HepG2 (cell line): ENCODE results near the gene NDUFB10. TPM values are rescaled to one million over a fixed set of nuclear protein-coding genes. Genes with fewer than 3 reads are reported as not detected.

ENCODE experiments used
- HOXA3 ChIP-seq: sonication (generic); formaldehyde crosslinking; IDR thresholded peaks from 2 replicates; pipeline ENCODE4 v1.5.0; 2020; ENCODE audit warnings: missing genetic modification reagents
- NFE2L2 ChIP-seq: fragments of 150-350 bp; IDR thresholded peaks from 2 replicates; pipeline ENCODE4 v1.6.1; 2014; ENCODE audit warnings: low read length
- RBFOX2 ChIP-seq: fragments of 200-400 bp; formaldehyde crosslinking; IDR thresholded peaks from 2 replicates; pipeline ENCODE4 v1.6.1; 2017; ENCODE audit warnings: low read depth, mild to moderate bottlenecking, low read length
- REXO4 ChIP-seq: sonication (generic); formaldehyde crosslinking; IDR thresholded peaks from 2 replicates; pipeline ENCODE4 v1.8.0; 2022; ENCODE audit warnings: missing genetic modification reagents, mild to moderate bottlenecking, borderline replicate concordance
- RNF2 ChIP-seq: fragments of 450-650 bp; conservative IDR thresholded peaks from 2 replicates; pipeline ENCODE4 v1.6.1; 2016; ENCODE audit warnings: low read depth
- SIN3B ChIP-seq: fragments of 150-350 bp; IDR thresholded peaks from 2 replicates; pipeline ENCODE4 v1.6.1; 2014; ENCODE audit warnings: low read length
- SP4 ChIP-seq: sonication (generic); formaldehyde crosslinking; IDR thresholded peaks from 2 replicates; pipeline ENCODE4 v1.8.1; 2023; ENCODE audit warnings: mild to moderate bottlenecking, missing genetic modification reagents
- STAG1 ChIP-seq: sonication (generic); formaldehyde crosslinking; IDR thresholded peaks from 2 replicates; pipeline ENCODE4 v1.4.0; 2020; ENCODE audit warnings: missing genetic modification reagents
- TBL1XR1 ChIP-seq: fragments of 150-350 bp; IDR thresholded peaks from 2 replicates; pipeline ENCODE4 v1.6.1; 2014; ENCODE audit warnings: borderline replicate concordance, low read length; ENCODE audit not compliant: partially characterized antibody
- THYN1 ChIP-seq: sonication (generic); formaldehyde crosslinking; IDR thresholded peaks from 2 replicates; pipeline ENCODE4 v1.8.1; 2023; ENCODE audit warnings: low read depth, mild to moderate bottlenecking, moderate library complexity, missing genetic modification reagents, borderline replicate concordance
- ZNF292 ChIP-seq: sonication (generic); formaldehyde crosslinking; IDR thresholded peaks from 2 replicates; pipeline ENCODE4 v1.8.1; 2022; ENCODE audit warnings: mild to moderate bottlenecking, low read depth, missing genetic modification reagents, borderline replicate concordance
- ZNF557 ChIP-seq: sonication (generic); formaldehyde crosslinking; IDR thresholded peaks from 2 replicates; pipeline ENCODE4 v1.4.0; 2020; ENCODE audit warnings: missing genetic modification reagents
- polyA plus RNA-seq, 8 experiments: library from polyadenylated mRNA; depleted of rRNA in 3 of 8; stranded (reverse) in 7 of 8; unstranded in 1 of 8; fragments of >200 nt; fragmentation: Illumina TruSeq in 4 of 8; extraction: Trizol in 4 of 8; gene quantifications; 2 replicates each; pipeline versions ENCODE4 v1.2.1 to v1.2.3, GENCODE V29; 2011 to 2016; ENCODE audit warnings: low read depth in 4 of 8, missing spikeins in 1 of 8, mixed read lengths in 1 of 8; ENCODE audit not compliant: insufficient read depth in 1 of 8
- total RNA-seq, 5 experiments: library from RNA; depleted of rRNA; stranded (reverse); fragments of >200 nt; fragmentation: Illumina TruSeq; extraction: Trizol; gene quantifications; 2 replicates each; pipeline ENCODE4 v1.2.3, GENCODE V29; 2016; ENCODE audit warnings: low read depth in 1 of 5
- TF ChIP-seq, protein P1 (sequence below): sonication (generic); formaldehyde crosslinking; IDR thresholded peaks from 2 replicates; pipeline ENCODE4 v1.8.0; 2022; ENCODE audit warnings: mild to moderate bottlenecking, missing genetic modification reagents, moderate library complexity
- TF ChIP-seq, protein P2 (sequence below): sonication (generic); formaldehyde crosslinking; IDR thresholded peaks from 2 replicates; pipeline ENCODE4 v1.8.1; 2022; ENCODE audit warnings: low read depth, mild to moderate bottlenecking, missing genetic modification reagents
- TF ChIP-seq, protein P3 (sequence below), 2 experiments: sonication (generic) in 1 of 2; formaldehyde crosslinking in 1 of 2; IDR thresholded peaks; 2 replicates each; pipeline versions ENCODE4 v1.6.1 to v1.9.0; 2014 to 2022; ENCODE audit warnings: antibody characterized with exemption in 1 of 2, borderline replicate concordance in 1 of 2, inconsistent platforms in 1 of 2, low read depth in 1 of 2, missing genetic modification reagents in 1 of 2
- TF ChIP-seq, protein P4 (sequence below): sonication (generic); formaldehyde crosslinking; IDR thresholded peaks from 2 replicates; pipeline ENCODE4 v1.4.0; 2020; ENCODE audit warnings: missing genetic modification reagents

Gene NDUFB10
- total and polyA plus RNA-seq, 2 of the 13 experiments (the other 11 are each of a cell fraction or from before 2014, with no cell fraction given), result 68.6 to 157 TPM

DNA sequence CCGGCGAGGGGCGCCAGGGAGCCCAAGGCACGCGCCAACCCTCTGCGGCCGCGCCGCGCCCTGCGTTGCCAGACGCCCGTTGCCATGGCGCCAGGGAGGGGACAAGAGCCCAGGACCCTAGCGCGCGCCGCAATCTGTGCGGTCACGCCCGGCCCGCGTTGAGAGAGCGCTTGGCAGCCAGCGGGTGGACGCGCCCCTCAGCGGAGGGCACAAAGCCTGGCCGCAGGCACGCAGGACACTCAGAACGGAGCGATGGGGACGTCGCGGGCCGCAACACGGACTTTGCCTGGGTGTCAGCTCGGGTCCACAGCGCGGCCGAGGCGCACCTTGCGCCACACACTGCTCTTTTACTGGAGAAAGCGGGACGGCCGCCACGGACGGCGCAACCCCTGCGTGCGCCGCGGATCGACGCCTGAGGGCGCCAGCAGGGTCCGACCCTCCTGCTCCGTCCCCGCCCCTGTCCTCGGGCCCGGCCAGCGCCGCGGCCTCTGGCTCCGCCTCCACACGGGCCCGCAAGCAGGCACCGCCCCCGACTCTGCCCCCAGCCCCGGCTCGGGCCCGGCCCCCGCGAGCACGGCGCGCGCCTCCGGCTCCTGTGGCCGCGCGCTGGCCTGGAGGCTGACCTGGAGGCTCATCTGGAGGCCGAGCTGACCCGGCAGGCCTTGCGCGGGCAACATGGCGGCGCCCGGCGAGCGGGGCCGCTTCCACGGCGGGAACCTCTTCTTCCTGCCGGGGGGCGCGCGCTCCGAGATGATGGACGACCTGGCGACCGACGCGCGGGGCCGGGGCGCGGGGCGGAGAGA is 24.4 kb downstream of the NDUFB10 start, which contains the start of gene GFER (continued):
- TF ChIP-seq, protein P1, sequence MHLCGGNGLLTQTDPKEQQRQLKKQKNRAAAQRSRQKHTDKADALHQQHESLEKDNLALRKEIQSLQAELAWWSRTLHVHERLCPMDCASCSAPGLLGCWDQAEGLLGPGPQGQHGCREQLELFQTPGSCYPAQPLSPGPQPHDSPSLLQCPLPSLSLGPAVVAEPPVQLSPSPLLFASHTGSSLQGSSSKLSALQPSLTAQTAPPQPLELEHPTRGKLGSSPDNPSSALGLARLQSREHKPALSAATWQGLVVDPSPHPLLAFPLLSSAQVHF (CRISPR knock-in tag), result no peak
- no peak; the same call in 1 of the 2 replicates for TF ChIP-seq REXO4
- TF ChIP-seq, protein P2, sequence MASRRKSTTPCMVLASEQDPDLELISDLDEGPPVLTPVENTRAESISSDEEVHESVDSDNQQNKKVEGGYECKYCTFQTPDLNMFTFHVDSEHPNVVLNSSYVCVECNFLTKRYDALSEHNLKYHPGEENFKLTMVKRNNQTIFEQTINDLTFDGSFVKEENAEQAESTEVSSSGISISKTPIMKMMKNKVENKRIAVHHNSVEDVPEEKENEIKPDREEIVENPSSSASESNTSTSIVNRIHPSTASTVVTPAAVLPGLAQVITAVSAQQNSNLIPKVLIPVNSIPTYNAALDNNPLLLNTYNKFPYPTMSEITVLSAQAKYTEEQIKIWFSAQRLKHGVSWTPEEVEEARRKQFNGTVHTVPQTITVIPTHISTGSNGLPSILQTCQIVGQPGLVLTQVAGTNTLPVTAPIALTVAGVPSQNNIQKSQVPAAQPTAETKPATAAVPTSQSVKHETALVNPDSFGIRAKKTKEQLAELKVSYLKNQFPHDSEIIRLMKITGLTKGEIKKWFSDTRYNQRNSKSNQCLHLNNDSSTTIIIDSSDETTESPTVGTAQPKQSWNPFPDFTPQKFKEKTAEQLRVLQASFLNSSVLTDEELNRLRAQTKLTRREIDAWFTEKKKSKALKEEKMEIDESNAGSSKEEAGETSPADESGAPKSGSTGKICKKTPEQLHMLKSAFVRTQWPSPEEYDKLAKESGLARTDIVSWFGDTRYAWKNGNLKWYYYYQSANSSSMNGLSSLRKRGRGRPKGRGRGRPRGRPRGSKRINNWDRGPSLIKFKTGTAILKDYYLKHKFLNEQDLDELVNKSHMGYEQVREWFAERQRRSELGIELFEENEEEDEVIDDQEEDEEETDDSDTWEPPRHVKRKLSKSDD (CRISPR knock-in tag), result no peak; the same call in 1 of the 2 replicates
- TF ChIP-seq HOXA3, result peak; percentile 96
- no peak for TF ChIP-seq ZNF557 (CRISPR knock-in tag)
- no peak for TF ChIP-seq NFE2L2
- peak; percentile 88 for TF ChIP-seq SP4 (CRISPR knock-in tag)
- TF ChIP-seq THYN1 (CRISPR knock-in tag), result no peak
- TF ChIP-seq STAG1, result peak; percentile 34; the same call in 1 of the 2 replicates
- no peak for TF ChIP-seq RNF2
- TF ChIP-seq, protein P3, sequence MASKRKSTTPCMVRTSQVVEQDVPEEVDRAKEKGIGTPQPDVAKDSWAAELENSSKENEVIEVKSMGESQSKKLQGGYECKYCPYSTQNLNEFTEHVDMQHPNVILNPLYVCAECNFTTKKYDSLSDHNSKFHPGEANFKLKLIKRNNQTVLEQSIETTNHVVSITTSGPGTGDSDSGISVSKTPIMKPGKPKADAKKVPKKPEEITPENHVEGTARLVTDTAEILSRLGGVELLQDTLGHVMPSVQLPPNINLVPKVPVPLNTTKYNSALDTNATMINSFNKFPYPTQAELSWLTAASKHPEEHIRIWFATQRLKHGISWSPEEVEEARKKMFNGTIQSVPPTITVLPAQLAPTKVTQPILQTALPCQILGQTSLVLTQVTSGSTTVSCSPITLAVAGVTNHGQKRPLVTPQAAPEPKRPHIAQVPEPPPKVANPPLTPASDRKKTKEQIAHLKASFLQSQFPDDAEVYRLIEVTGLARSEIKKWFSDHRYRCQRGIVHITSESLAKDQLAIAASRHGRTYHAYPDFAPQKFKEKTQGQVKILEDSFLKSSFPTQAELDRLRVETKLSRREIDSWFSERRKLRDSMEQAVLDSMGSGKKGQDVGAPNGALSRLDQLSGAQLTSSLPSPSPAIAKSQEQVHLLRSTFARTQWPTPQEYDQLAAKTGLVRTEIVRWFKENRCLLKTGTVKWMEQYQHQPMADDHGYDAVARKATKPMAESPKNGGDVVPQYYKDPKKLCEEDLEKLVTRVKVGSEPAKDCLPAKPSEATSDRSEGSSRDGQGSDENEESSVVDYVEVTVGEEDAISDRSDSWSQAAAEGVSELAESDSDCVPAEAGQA (IDR thresholded peaks at IDR 0.05; ENCODE audit: low read depth), result peak; percentile 79
- TF ChIP-seq, protein P3 (CRISPR knock-in tag; IDR thresholded peaks at IDR 0.05; ENCODE audit: borderline replicate concordance), result no peak
- no peak for TF ChIP-seq ZNF292
- peak; percentile 81 for TF ChIP-seq RBFOX2
- TF ChIP-seq, protein P4, sequence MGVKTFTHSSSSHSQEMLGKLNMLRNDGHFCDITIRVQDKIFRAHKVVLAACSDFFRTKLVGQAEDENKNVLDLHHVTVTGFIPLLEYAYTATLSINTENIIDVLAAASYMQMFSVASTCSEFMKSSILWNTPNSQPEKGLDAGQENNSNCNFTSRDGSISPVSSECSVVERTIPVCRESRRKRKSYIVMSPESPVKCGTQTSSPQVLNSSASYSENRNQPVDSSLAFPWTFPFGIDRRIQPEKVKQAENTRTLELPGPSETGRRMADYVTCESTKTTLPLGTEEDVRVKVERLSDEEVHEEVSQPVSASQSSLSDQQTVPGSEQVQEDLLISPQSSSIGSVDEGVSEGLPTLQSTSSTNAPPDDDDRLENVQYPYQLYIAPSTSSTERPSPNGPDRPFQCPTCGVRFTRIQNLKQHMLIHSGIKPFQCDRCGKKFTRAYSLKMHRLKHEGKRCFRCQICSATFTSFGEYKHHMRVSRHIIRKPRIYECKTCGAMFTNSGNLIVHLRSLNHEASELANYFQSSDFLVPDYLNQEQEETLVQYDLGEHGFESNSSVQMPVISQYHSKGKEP, result no peak
- TF ChIP-seq SIN3B, result peak; percentile 77
- no peak for TF ChIP-seq TBL1XR1
